Parathyroid adenoma (tissue), 2 donors: ENCODE measurements around the gene CASKIN1.

Experiments
- H2AFZ ChIP-seq: fragments of 300-600 bp; sonication (generic); one replicate; pipeline ENCODE4 v1.7.0; 2017; ENCODE audit warnings: antibody characterized with exemption, mild to moderate bottlenecking
- H3K27ac ChIP-seq: fragments of 300-600 bp; sonication (generic); one replicate; pipeline ENCODE4 v1.7.0; 2017
- H3K27me3 ChIP-seq: fragments of 300-600 bp; sonication (generic); one replicate; pipeline ENCODE4 v1.7.0; 2017; ENCODE audit warnings: low read length; ENCODE audit not compliant: control insufficient read depth, insufficient read depth
- H3K36me3 ChIP-seq: fragments of 300-600 bp; sonication (generic); one replicate; pipeline ENCODE4 v1.7.0; 2017; ENCODE audit warnings: low read length; ENCODE audit not compliant: control insufficient read depth, insufficient read depth
- H3K4me1 ChIP-seq: fragments of 300-600 bp; sonication (generic); one replicate; pipeline ENCODE4 v1.7.0; 2017; ENCODE audit warnings: control low read depth
- H3K4me2 ChIP-seq: fragments of 300-600 bp; sonication (generic); one replicate; pipeline ENCODE4 v1.7.0; 2017; ENCODE audit warnings: low read length
- H3K4me3 ChIP-seq: fragments of 300-600 bp; sonication (generic); one replicate; pipeline ENCODE4 v1.7.0; 2017; ENCODE audit warnings: low read depth, low read length
- H3K79me2 ChIP-seq: fragments of 300-600 bp; sonication (generic); one replicate; pipeline ENCODE4 v1.7.0; 2017; ENCODE audit warnings: control low read depth
- H3K9ac ChIP-seq: fragments of 300-600 bp; sonication (generic); one replicate; pipeline ENCODE4 v1.7.0; 2017; ENCODE audit warnings: mild to moderate bottlenecking
- H3K9me3 ChIP-seq: fragments of 300-600 bp; sonication (generic); one replicate; pipeline ENCODE4 v1.7.0; 2017; ENCODE audit warnings: low read length; ENCODE audit not compliant: control insufficient read depth
- CTCF ChIP-seq: fragments of 300-600 bp; sonication (generic); IDR thresholded peaks from one replicate; pipeline ENCODE4 v1.7.0; 2017; ENCODE audit warnings: antibody characterized with exemption, mild to moderate bottlenecking
- donor health status: primary hyperparathyroidism.

CASKIN1 gene

GRCh38 chr16:2172688-2173335 is 23.6 kb downstream of the CASKIN1 start:
- Histone ChIP-seq H3K9ac (no peak overlapping the region), H2AFZ (no peak overlapping the region), H3K27me3 (no peaks in the 10 kb centered on the region), H3K9me3 (no peaks in the 10 kb centered on the region), H3K4me3 (no peak overlapping the region), H3K36me3 (no peaks in the 10 kb centered on the region), H3K4me1 (no peaks in the 10 kb centered on the region), H3K27ac (no peak overlapping the region), H3K79me2 (no peaks in the 10 kb centered on the region), H3K4me2 (no peak overlapping the region)
- TF ChIP-seq CTCF, result no peak

- H3K27ac ChIP-seq, result no peak overlapping the region
- TF ChIP-seq CTCF, result no peak
- no peak overlapping the region for H3K9ac ChIP-seq
- H3K4me1 ChIP-seq, result no peaks in the 10 kb centered on the region
- H3K4me3 ChIP-seq, result no peak overlapping the region
- H3K79me2 ChIP-seq, result no peaks in the 10 kb centered on the region
- no peaks in the 10 kb centered on the region for H3K36me3 ChIP-seq
- no peak overlapping the region for H2AFZ ChIP-seq
- H3K27me3 ChIP-seq, result no peaks in the 10 kb centered on the region
- no peaks in the 10 kb centered on the region for H3K9me3 ChIP-seq
- no peak overlapping the region for H3K4me2 ChIP-seq
Measured at GRCh38 chr16:2171601-2172178, 24.7 kb downstream of the CASKIN1 start.

GRCh38 chr16:2170587-2171435 is 25.6 kb downstream of the CASKIN1 start:
- no peak overlapping the region for H3K27ac ChIP-seq
- no peaks in the 10 kb centered on the region for H3K36me3 ChIP-seq
- no peaks in the 10 kb centered on the region for H3K27me3 ChIP-seq
- H3K4me3 ChIP-seq, result no peak overlapping the region
- H3K79me2 ChIP-seq, result no peaks in the 10 kb centered on the region
- H3K4me2 ChIP-seq, result no peak overlapping the region
- H2AFZ ChIP-seq, result no peak overlapping the region
- H3K9me3 ChIP-seq, result no peaks in the 10 kb centered on the region
- no peaks in the 10 kb centered on the region for H3K4me1 ChIP-seq
- no peak overlapping the region for H3K9ac ChIP-seq
- TF ChIP-seq CTCF, result no peak

GRCh38 chr16:2170080-2170479 is 26.3 kb downstream of the CASKIN1 start:
- no peak overlapping the region for H3K9ac ChIP-seq
- no peaks in the 10 kb centered on the region for H3K4me1 ChIP-seq
- H3K79me2 ChIP-seq, result no peaks in the 10 kb centered on the region
- H3K4me2 ChIP-seq, result no peak overlapping the region
- TF ChIP-seq CTCF, result no peak
- H3K4me3 ChIP-seq, result no peak overlapping the region
- H3K36me3 ChIP-seq, result no peaks in the 10 kb centered on the region
- no peaks in the 10 kb centered on the region for H3K27me3 ChIP-seq
- H2AFZ ChIP-seq, result no peak overlapping the region
- no peaks in the 10 kb centered on the region for H3K9me3 ChIP-seq
- peak overlapping the region; percentile 39 for H3K27ac ChIP-seq
